Measurements from ENCODE around the gene CXCR3. TPM values are rescaled to one million over a fixed set of nuclear protein-coding genes. Genes with fewer than 3 reads are reported as not detected.

CXCR3 gene
- total and polyA plus RNA-seq, 10 of the 15 experiments (the other 5 are each of a cell fraction or from before 2014, with no cell fraction given) = 1.4 to 48.2 (median 15.7) TPM

- no peak for TF ChIP-seq SKIL (IDR thresholded peaks at IDR 0.05; ENCODE audit: low read depth, poor library complexity, severe bottlenecking)
- no peak for TF ChIP-seq DPF2 (IDR thresholded peaks at IDR 0.05)
- TF ChIP-seq IRF4 (IDR thresholded peaks at IDR 0.05; ENCODE audit: low read depth, low read length) = no peak
- TF ChIP-seq PAX8 (IDR thresholded peaks at IDR 0.05) = no peak
- no peak for TF ChIP-seq CEBPZ (IDR thresholded peaks at IDR 0.05; ENCODE audit: low read depth, low read length)
- no peak for TF ChIP-seq ZNF217 (IDR thresholded peaks at IDR 0.05)
- TF ChIP-seq, protein P1, sequence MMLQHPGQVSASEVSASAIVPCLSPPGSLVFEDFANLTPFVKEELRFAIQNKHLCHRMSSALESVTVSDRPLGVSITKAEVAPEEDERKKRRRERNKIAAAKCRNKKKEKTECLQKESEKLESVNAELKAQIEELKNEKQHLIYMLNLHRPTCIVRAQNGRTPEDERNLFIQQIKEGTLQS (IDR thresholded peaks at IDR 0.05; ENCODE audit: borderline replicate concordance, extremely low read depth, low read depth, low read length) = no peak
- no peak for TF ChIP-seq EP300 (IDR thresholded peaks at IDR 0.05; ENCODE audit: borderline replicate concordance in 1 of 2, control insufficient read depth in 1 of 2, low read depth in 2 of 2, low read length in 2 of 2)
- no peak for TF ChIP-seq BCLAF1 (IDR thresholded peaks at IDR 0.05)
Observed at GRCh38 chrX:71634366-71634765, 16.1 kb upstream of the CXCR3 start (continued).
